GM13976 (cell line): Measurements from ENCODE around the gene CCDC102B.

Experiments
- DNase-seq: peaks from one replicate; pipeline ENCODE4 v3.0.0; 2012; ENCODE audit warnings: low spot score
- CTCF ChIP-seq: IDR thresholded peaks from 2 replicates; pipeline ENCODE4 v1.5.1; 2012; ENCODE audit warnings: borderline replicate concordance, mild to moderate bottlenecking; ENCODE audit not compliant: insufficient read depth; ENCODE audit errors: extremely low read depth, missing control alignments, control extremely low read depth
- in situ Hi-C: fragments of 300-500 bp; cut with MboI; formaldehyde crosslinking; loops from one replicate; pipeline ENCODE4 v1.12.0; 2022; ENCODE audit warnings: low sequenced_read_pairs, mixed read lengths, inconsistent platforms; ENCODE audit not compliant: unreplicated experiment

CCDC102B gene

GRCh38 chr18:68818584-68818983 lies 20.7 kb downstream of the CCDC102B start:
- in situ Hi-C loops, result no loop called here
- no peak for DNase-seq
- TF ChIP-seq CTCF, result no peak

- no peak for DNase-seq
- TF ChIP-seq CTCF, result no peak
- in situ Hi-C loops, result no loop called here
These were observed 25.0 kb downstream of the CCDC102B start for GRCh38 chr18:68822926-68823325.

- in situ Hi-C loops, result no loop called here
- DNase-seq, result no peak
- no peak for TF ChIP-seq CTCF
These were observed 28.2 kb downstream of the CCDC102B start for GRCh38 chr18:68826121-68826520.

- DNase-seq, result no peak
- in situ Hi-C loops, result no loop called here
- TF ChIP-seq CTCF, result no peak
These were observed 32.6 kb downstream of the CCDC102B start for GRCh38 chr18:68830256-68831045.

GRCh38 chr18:68833756-68834155 lies 35.9 kb downstream of the CCDC102B start:
- DNase-seq, result no peak
- no peak for TF ChIP-seq CTCF
- in situ Hi-C loops, result no loop called here

- DNase-seq, result no peak
- no peak for TF ChIP-seq CTCF
These were observed 40.0 kb downstream of the CCDC102B start for GRCh38 chr18:68837665-68838451.

More at GRCh38 chr18:68837665-68838451, 40.0 kb downstream of the CCDC102B start:
- in situ Hi-C loops, result no loop called here
